Keratinocyte (primary cell): ENCODE measurements around the gene WWC1. TPM values are rescaled to one million over a fixed set of nuclear protein-coding genes. Genes with fewer than 3 reads are reported as not detected.

Source experiments
- DNase-seq: peaks from one replicate; pipeline ENCODE4 v3.0.0-alpha.2; 2011; ENCODE audit warnings: low read depth, missing footprints, low spot score
- FAIRE-seq: peaks from 2 replicates; lab custom pipeline; 2011; peaks lifted over from hg19 to GRCh38; lab: Jason Lieb, UNC
- H2AFZ ChIP-seq: 2 replicates; pipeline ENCODE4 v1.6.0; 2012; ENCODE audit warnings: low read length, control low read depth, inconsistent platforms; ENCODE audit not compliant: control insufficient read depth
- H3K27ac ChIP-seq: 2 replicates; pipeline ENCODE4 v1.5.1; 2011; ENCODE audit warnings: low read length; ENCODE audit not compliant: control insufficient read depth, insufficient read depth
- H3K27me3 ChIP-seq: 3 replicates; pipeline ENCODE4 v1.6.0; 2011; ENCODE audit warnings: low read length; ENCODE audit not compliant: control insufficient read depth, insufficient read depth; ENCODE audit errors: extremely low read depth
- H3K36me3 ChIP-seq, 2 experiments: 2 replicates in 1 of 2; 3 replicates in 1 of 2; pipeline ENCODE4 v1.5.1; 2011; ENCODE audit warnings: low read length in 2 of 2, mild to moderate bottlenecking in 1 of 2; ENCODE audit not compliant: control insufficient read depth in 2 of 2, insufficient read depth in 2 of 2; ENCODE audit errors: extremely low read depth in 1 of 2
- H3K4me1 ChIP-seq: 3 replicates; pipeline ENCODE4 v1.5.1; 2011; ENCODE audit warnings: low read length; ENCODE audit not compliant: control insufficient read depth, insufficient read depth; ENCODE audit errors: extremely low read depth
- H3K4me2 ChIP-seq: 3 replicates; pipeline ENCODE4 v1.6.0; 2011; ENCODE audit warnings: low read depth, low read length; ENCODE audit not compliant: control insufficient read depth, insufficient read depth; ENCODE audit errors: extremely low read depth
- H3K4me3 ChIP-seq, 3 experiments: fragments of 200-600 bp in 1 of 3; sonication (generic) in 1 of 3; 2 replicates in 2 of 3; 3 replicates in 1 of 3; pipeline ENCODE4 v1.5.1; 2011 to 2016; ENCODE audit warnings: low read length in 3 of 3, mild to moderate bottlenecking in 3 of 3, control low read depth in 2 of 3, inconsistent platforms in 1 of 3, low read depth in 1 of 3, mixed read lengths in 1 of 3, mixed run types in 1 of 3, moderate library complexity in 1 of 3; ENCODE audit not compliant: control insufficient read depth in 2 of 3, insufficient read depth in 2 of 3; ENCODE audit errors: extremely low read depth in 1 of 3
- H3K79me2 ChIP-seq: 2 replicates; pipeline ENCODE4 v1.6.0; 2012; ENCODE audit warnings: low read length; ENCODE audit not compliant: control insufficient read depth, insufficient read depth
- H3K9ac ChIP-seq: 3 replicates; pipeline ENCODE4 v1.6.0; 2011; ENCODE audit warnings: low read length; ENCODE audit not compliant: control insufficient read depth, insufficient read depth; ENCODE audit errors: extremely low read depth
- H3K9me1 ChIP-seq: 3 replicates; pipeline ENCODE4 v1.6.0; 2011; ENCODE audit warnings: low read length; ENCODE audit not compliant: control insufficient read depth, insufficient read depth; ENCODE audit errors: extremely low read depth
- H3K9me3 ChIP-seq: 2 replicates; pipeline ENCODE4 v1.5.1; 2012; ENCODE audit warnings: low read depth, low read length; ENCODE audit not compliant: control insufficient read depth
- H4K20me1 ChIP-seq: 3 replicates; pipeline ENCODE4 v1.6.0; 2011; ENCODE audit warnings: low read length; ENCODE audit not compliant: control insufficient read depth, insufficient read depth; ENCODE audit errors: extremely low read depth
- CTCF ChIP-seq, 3 experiments: IDR thresholded peaks in 1 of 3; conservative IDR thresholded peaks in 1 of 3; optimal IDR thresholded peaks in 1 of 3; 2 replicates in 2 of 3; 3 replicates in 1 of 3; pipeline versions ENCODE3 to v1.5.1; 2011; ENCODE audit warnings: low read length in 3 of 3, mild to moderate bottlenecking in 3 of 3, moderate library complexity in 2 of 3, control low read depth in 1 of 3, inconsistent platforms in 1 of 3; ENCODE audit not compliant: insufficient read depth in 2 of 3; ENCODE audit errors: extremely low read depth in 1 of 3
- EZH2 ChIP-seq: IDR thresholded peaks from one replicate; pipeline ENCODE4 v1.6.1; 2012; ENCODE audit warnings: inconsistent platforms, mild to moderate bottlenecking, low read length, moderate library complexity
- dilution Hi-C: fragments of 300-500 bp; cut with MboI; formaldehyde crosslinking; loops from one replicate; pipeline ENCODE4 v1.7.0; 2020; ENCODE audit warnings: low sequenced_read_pairs; ENCODE audit not compliant: extremely low pct_ligation_motif_present
- polyA plus RNA-seq, 5 experiments: library from polyadenylated mRNA; depleted of rRNA in 3 of 5; stranded (reverse) in 3 of 5; stranded (forward) in 1 of 5; unstranded in 1 of 5; fragments of >200 nt; gene quantifications; 1 replicate in 1 of 5; 2 replicates in 3 of 5; 3 replicates in 1 of 5; pipeline versions ENCODE4 v1.2.1 to v1.2.3, GENCODE V29; 2011 to 2012; ENCODE audit warnings: missing spikeins in 2 of 5, low read depth in 1 of 5, low replicate concordance in 1 of 5

Gene WWC1
- polyA plus RNA-seq, 1 donor (not counting 4 experiments of a cell fraction or from before 2014, with no cell fraction given) = 19.8 TPM

DNA sequence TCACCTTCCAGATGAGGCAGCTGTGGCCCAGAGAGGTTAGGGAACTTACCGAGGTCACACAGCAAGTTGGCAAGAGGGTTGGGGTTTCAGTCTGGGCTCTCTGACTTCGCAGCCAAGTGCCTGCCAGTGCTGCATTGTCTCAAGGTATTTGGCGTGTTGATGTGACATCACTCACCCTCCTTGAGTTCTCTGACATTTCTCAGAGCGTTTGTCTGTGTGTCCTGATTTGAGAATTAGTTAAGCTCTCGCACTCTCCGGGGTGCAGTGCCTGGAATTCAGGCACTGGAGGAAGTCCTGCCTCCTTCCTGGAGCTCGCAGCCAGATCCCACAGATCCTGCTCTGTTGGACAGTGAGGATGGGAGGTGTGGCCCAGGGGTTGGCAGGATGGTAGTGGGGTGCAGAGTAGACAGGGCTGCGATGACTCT, 25.7 kb downstream of the WWC1 start:
- no peaks in the 10 kb centered on the region for H3K27me3 ChIP-seq
- no peak for FAIRE-seq
- H3K4me2 ChIP-seq = no peak overlapping the region
- dilution Hi-C loops = no loop called here
- no peak overlapping the region for H3K27ac ChIP-seq
- H3K9ac ChIP-seq = no peak overlapping the region
- H3K9me1 ChIP-seq = no peaks in the 10 kb centered on the region
- no peak overlapping the region for H3K4me3 ChIP-seq
- H3K79me2 ChIP-seq = peaks cover 53% of the 10 kb centered on the region
- H4K20me1 ChIP-seq = no peaks in the 10 kb centered on the region
- no peak for DNase-seq
- peaks cover 35% of the 10 kb centered on the region for H3K4me1 ChIP-seq
- H2AFZ ChIP-seq = no peak overlapping the region
- TF ChIP-seq EZH2 (no peak), CTCF (optimal IDR thresholded peaks at IDR 0.05 in 1 of 3, IDR thresholded peaks at IDR 0.05 in 1 of 3, conservative IDR thresholded peaks at IDR 0.05 in 1 of 3; ENCODE audit: extremely low read depth in 1 of 3, insufficient read depth in 2 of 3, low read length in 3 of 3) (no peak)
- H3K36me3 ChIP-seq = peaks cover 0 to 4% of the 10 kb centered on the region in 2 experiments
- no peaks in the 10 kb centered on the region for H3K9me3 ChIP-seq

DNA sequence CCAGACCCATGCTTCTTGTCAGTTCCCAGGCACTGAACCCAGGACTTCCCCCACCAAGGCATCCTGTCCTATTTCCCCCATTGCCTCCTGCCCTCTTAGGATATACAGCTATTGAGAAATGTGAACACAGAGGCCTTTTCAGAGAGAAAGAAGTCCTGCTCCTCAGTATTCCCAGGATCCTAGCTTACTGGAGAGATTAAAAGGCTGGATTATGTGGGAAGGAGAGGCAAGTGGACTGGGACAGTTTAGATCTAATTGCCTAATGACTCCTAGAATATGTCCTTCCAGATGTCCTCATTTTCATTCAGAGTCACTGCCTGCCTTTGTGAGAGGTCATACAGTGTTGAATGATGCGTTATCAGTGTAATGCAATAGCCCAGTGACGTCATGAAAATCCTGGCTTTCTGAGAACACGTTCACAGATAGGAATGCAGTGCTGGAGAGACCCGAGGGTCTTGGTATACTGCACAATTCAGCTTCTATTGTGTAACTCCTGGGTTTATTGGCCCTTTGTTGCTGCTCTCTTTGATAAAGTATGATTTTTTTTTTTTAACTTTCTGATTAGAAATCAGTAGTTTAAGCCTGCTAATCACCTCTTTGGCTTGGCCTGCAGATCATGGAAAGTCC, 26.2 kb downstream of the WWC1 start:
- Histone ChIP-seq H3K4me3 (no peak overlapping the region), H3K4me2 (no peak overlapping the region), H3K4me1 (peaks cover 35% of the 10 kb centered on the region), H3K79me2 (peaks cover 51% of the 10 kb centered on the region), H4K20me1 (no peaks in the 10 kb centered on the region), H3K9me1 (no peaks in the 10 kb centered on the region), H2AFZ (no peak overlapping the region), H3K9ac (no peak overlapping the region), H3K9me3 (no peaks in the 10 kb centered on the region), H3K27me3 (no peaks in the 10 kb centered on the region), H3K36me3 (no peaks in the 10 kb centered on the region), H3K27ac (no peak overlapping the region)
- no peak for DNase-seq
- dilution Hi-C loops = no loop called here
- FAIRE-seq = peak; percentile 88
- no peak for TF ChIP-seq EZH2
- no peak for TF ChIP-seq CTCF (optimal IDR thresholded peaks at IDR 0.05 in 1 of 3, IDR thresholded peaks at IDR 0.05 in 1 of 3, conservative IDR thresholded peaks at IDR 0.05 in 1 of 3; ENCODE audit: extremely low read depth in 1 of 3, insufficient read depth in 2 of 3, low read length in 3 of 3)
